DMS114 treated with DMSO at 0.1 percent for 48 hours (cell line): ENCODE measurements around the gene CLOCK.

ENCODE experiments used
- DNase-seq: peaks from one replicate; lab custom pipeline; 2025; ENCODE audit not compliant: unreplicated experiment; lab: John Stamatoyannopoulos, UW

The CLOCK gene

GRCh38 chr4:55385201-55385649 lies 161.5 kb downstream of the CLOCK start:
- no peak for DNase-seq

- DNase-seq = no peak
These were observed 164.2 kb downstream of the CLOCK start for GRCh38 chr4:55382488-55383003.

- DNase-seq = no peak
These were observed 165.2 kb downstream of the CLOCK start for GRCh38 chr4:55381502-55381901.

- no peak for DNase-seq
These were observed 166.1 kb downstream of the CLOCK start for GRCh38 chr4:55380576-55380975.

GRCh38 chr4:55378617-55379467 lies 167.9 kb downstream of the CLOCK start:
- no peak for DNase-seq
